Esophagus (tissue), 2 donors: ENCODE measurements around the gene PODXL2. TPM values are rescaled to one million over a fixed set of nuclear protein-coding genes. Genes with fewer than 3 reads are reported as not detected.
"Not testable (repeated sequence)": the region's sequence is repeated elsewhere in the genome, so short reads cannot be mapped to it uniquely, and the experiment has no call there.

Experiments
- H3K27ac ChIP-seq, 2 donors: one replicate each; pipeline ENCODE4 v1.5.1; 2013; ENCODE audit warnings: low read depth in 2 of 2, mild to moderate bottlenecking in 2 of 2, inconsistent platforms in 1 of 2, low read length in 1 of 2, moderate library complexity in 1 of 2
- H3K27me3 ChIP-seq, 2 donors: one replicate each; pipeline ENCODE4 v1.6.1; 2013; ENCODE audit warnings: low read length in 2 of 2, control low read depth in 1 of 2, mild to moderate bottlenecking in 1 of 2; ENCODE audit not compliant: insufficient read depth in 2 of 2, control insufficient read depth in 1 of 2
- H3K36me3 ChIP-seq, 2 donors: one replicate each; pipeline ENCODE4 v1.6.1; 2013; ENCODE audit warnings: low read length in 1 of 2; ENCODE audit not compliant: control insufficient read depth in 2 of 2, insufficient read depth in 2 of 2
- H3K4me1 ChIP-seq, 2 donors: one replicate each; pipeline ENCODE4 v1.6.1; 2013; ENCODE audit warnings: low read length in 1 of 2; ENCODE audit not compliant: control insufficient read depth in 2 of 2, insufficient read depth in 2 of 2
- H3K4me3 ChIP-seq, 2 donors: one replicate each; pipeline ENCODE4 v1.5.1; 2013; ENCODE audit warnings: low read length in 2 of 2, mild to moderate bottlenecking in 2 of 2, low read depth in 1 of 2, moderate library complexity in 1 of 2
- H3K9me3 ChIP-seq, 2 donors: one replicate each; pipeline ENCODE4 v1.6.1; 2013; ENCODE audit warnings: mild to moderate bottlenecking in 2 of 2, low read depth in 1 of 2, low read length in 1 of 2, moderate library complexity in 1 of 2; ENCODE audit not compliant: control insufficient read depth in 2 of 2, insufficient read depth in 1 of 2
- WGBS, 2 donors: extraction: QIAGEN DNeasy Blood & Tissue Kit; methylation state at CpG; one replicate each; pipeline ENCODE4 v1.1.7; 2013; 5-methylcytosine and 5-hydroxymethylcytosine counted together
- polyA plus RNA-seq, 2 donors: library from polyadenylated mRNA; stranded (reverse); fragments of 200-250 nt; gene quantifications; one replicate each; pipeline ENCODE4 v1.2.3, GENCODE V29; 2013
- donor health status: healthy with polysubstance abuse.
- donor health status: Bipolar disorder and iron deficiency.

The PODXL2 gene
- polyA plus RNA-seq, 2 donors, result 2.5 to 3.6 TPM

DNA sequence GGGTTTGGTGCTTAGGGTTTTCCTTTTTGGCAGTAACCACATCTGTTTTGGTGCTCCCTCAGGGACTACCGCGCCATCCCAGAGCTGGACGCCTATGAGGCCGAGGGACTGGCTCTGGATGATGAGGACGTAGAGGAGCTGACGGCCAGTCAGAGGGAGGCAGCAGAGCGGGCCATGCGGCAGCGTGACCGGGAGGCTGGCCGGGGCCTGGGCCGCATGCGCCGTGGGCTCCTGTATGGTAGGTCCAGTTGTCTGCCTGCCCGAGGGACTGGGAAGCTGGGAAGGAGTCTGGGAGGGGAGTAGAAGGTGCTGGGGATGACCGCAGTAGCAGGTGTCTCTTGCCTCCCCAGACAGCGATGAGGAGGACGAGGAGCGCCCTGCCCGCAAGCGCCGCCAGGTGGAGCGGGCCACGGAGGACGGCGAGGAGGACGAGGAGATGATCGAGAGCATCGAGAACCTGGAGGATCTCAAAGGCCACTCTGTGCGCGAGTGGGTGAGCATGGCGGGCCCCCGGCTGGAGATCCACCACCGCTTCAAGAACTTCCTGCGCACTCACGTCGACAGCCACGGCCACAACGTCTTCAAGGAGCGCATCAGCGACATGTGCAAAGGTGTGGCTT is 24.3 kb upstream of the PODXL2 start:
- WGBS, 2 donors, result 94% methylated on average over 41 of the region's 41 CpGs
- H3K27ac ChIP-seq, result no peak overlapping the region
- H3K4me3 ChIP-seq, result no peak overlapping the region
- no peaks in the 10 kb centered on the region for H3K9me3 ChIP-seq
- H3K36me3 ChIP-seq, result peaks cover 0 to 28% of the 10 kb centered on the region in 2 donors
- H3K4me1 ChIP-seq, result no peaks in the 10 kb centered on the region
- no peaks in the 10 kb centered on the region for H3K27me3 ChIP-seq

- not testable (repeated sequence) for H3K27me3 ChIP-seq, H3K9me3 ChIP-seq, H3K4me1 ChIP-seq, H3K4me3 ChIP-seq, H3K27ac ChIP-seq
- H3K36me3 ChIP-seq, result peaks cover 0 to 31% of the 10 kb centered on the region in 2 donors
- 94 to 95% methylated on average over 7 of the region's 7 CpGs for WGBS, 2 donors
These were observed 23.4 kb upstream of the PODXL2 start for GRCh38 chr3:127605547-127605946.

DNA sequence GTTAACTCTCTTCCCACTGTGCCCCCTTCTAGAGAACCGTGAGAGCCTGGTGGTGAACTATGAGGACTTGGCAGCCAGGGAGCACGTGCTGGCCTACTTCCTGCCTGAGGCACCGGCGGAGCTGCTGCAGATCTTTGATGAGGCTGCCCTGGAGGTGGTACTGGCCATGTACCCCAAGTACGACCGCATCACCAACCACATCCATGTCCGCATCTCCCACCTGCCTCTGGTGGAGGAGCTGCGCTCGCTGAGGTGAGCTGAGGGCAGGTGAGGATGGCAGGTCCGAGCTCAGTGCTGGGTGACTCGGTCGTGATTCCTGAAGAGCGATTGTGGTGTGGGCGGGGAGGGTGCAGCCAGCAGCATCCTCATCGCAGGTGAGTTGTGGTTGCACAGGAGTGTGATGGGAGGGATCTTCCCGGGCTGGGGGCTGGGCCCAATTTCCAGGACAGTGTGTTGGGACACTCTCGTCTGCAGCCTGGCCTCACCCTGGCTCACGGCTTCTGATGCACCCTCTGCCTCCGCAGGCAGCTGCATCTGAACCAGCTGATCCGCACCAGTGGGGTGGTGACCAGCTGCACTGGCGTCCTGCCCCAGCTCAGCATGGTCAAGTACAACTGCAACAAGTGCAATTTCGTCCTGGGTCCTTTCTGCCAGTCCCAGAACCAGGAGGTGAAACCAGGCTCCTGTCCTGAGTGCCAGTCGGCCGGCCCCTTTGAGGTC is 22.7 kb upstream of the PODXL2 start:
- Histone ChIP-seq H3K27ac (no peak overlapping the region), H3K27me3 (no peaks in the 10 kb centered on the region), H3K4me1 (no peaks in the 10 kb centered on the region), H3K4me3 (no peak overlapping the region), H3K9me3 (no peaks in the 10 kb centered on the region), H3K36me3 (peaks cover 0 to 38% of the 10 kb centered on the region in 2 donors)
- WGBS, 2 donors, result 94 to 95% methylated on average over 24 of the region's 24 CpGs

DNA sequence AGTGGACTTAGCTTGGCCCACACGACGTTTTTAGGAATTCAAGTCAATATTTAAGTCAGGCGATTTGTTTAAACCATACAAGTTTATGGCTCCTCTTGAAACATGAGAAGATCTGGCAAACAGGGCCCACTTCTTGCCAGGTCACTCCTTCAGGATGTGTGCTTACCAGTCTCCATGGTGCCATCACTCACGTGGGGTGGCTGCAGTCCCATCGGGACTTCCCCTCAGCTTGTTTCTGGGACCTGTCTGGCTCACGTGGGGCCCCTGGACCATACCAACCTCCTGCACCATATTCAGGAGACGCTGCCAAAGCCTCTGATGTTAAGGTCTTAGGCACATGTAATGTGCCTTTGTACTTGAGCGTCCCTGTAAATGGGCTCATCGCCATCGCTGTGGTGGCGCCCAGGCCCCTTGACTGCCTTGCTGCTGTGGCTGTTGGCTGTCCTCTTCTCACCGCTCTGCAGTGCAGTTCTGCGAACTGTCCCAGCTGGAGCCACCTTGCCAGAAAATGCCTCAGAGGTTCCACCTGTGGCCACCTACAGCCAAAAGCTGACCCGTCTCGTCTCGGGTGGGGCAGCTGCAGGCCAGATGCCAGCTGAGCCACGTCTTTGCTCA is 21.9 kb upstream of the PODXL2 start:
- Histone ChIP-seq H3K4me3 (no peak overlapping the region), H3K9me3 (no peaks in the 10 kb centered on the region), H3K27ac (no peak overlapping the region), H3K27me3 (no peaks in the 10 kb centered on the region), H3K4me1 (no peaks in the 10 kb centered on the region), H3K36me3 (peaks cover 0 to 39% of the 10 kb centered on the region in 2 donors)
- WGBS, 2 donors, result 85 to 87% methylated on average over 17 of the region's 17 CpGs

GRCh38 chr3:127607675-127608361 is 21.2 kb upstream of the PODXL2 start:
- Histone ChIP-seq H3K36me3 (peaks cover 0 to 37% of the 10 kb centered on the region in 2 donors), H3K9me3 (no peaks in the 10 kb centered on the region), H3K4me1 (no peaks in the 10 kb centered on the region), H3K4me3 (no peak overlapping the region), H3K27me3 (no peaks in the 10 kb centered on the region), H3K27ac (no peak overlapping the region)
- WGBS, 2 donors, result 91 to 93% methylated on average over 7 of the region's 7 CpGs

DNA sequence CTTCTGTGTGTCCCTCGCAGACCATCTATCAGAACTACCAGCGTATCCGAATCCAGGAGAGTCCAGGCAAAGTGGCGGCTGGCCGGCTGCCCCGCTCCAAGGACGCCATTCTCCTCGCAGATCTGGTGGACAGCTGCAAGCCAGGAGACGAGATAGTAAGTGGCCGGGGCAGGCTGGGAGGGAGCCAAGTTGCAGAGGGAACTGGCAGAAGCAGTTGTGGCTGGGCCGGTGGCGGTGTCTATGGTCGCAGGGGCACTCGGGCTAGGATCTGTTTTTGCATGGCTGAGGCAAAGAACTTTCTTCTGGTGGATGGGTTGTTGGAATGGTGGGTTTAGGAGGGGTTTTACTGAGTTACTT is 20.6 kb upstream of the PODXL2 start:
- WGBS, 2 donors, result 95 to 96% methylated on average over 14 of the region's 14 CpGs
- Histone ChIP-seq H3K27me3 (no peaks in the 10 kb centered on the region), H3K4me3 (no peak overlapping the region), H3K27ac (no peak overlapping the region), H3K36me3 (peaks cover 0 to 37% of the 10 kb centered on the region in 2 donors), H3K4me1 (no peaks in the 10 kb centered on the region), H3K9me3 (no peaks in the 10 kb centered on the region)

DNA sequence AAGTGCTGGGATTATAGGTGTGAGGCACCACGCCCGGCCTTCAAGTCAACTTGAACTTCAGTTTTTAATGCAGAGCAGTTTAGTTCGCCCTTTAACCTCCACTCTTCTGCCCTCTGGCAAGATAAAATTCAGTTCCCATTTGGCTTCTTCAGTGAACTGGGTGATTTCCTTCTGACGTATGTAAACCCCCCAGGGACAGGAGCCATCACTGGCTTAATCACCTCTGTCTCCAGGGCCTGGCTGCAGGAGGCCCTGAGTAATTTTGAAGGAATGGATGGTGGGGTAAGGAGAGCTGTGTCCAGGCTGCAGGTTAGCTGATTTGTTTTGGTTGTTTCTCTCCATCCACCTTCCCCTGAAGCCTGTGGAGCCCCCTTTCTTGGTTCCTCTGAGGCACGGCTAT is 18.9 kb upstream of the PODXL2 start:
- H3K4me3 ChIP-seq, result no peak overlapping the region
- H3K9me3 ChIP-seq, result no peaks in the 10 kb centered on the region
- no peaks in the 10 kb centered on the region for H3K4me1 ChIP-seq
- 87 to 95% methylated on average over 5 of the region's 5 CpGs for WGBS, 2 donors
- peaks cover 0 to 33% of the 10 kb centered on the region in 2 donors for H3K36me3 ChIP-seq
- no peak overlapping the region for H3K27ac ChIP-seq
- H3K27me3 ChIP-seq, result no peaks in the 10 kb centered on the region

DNA sequence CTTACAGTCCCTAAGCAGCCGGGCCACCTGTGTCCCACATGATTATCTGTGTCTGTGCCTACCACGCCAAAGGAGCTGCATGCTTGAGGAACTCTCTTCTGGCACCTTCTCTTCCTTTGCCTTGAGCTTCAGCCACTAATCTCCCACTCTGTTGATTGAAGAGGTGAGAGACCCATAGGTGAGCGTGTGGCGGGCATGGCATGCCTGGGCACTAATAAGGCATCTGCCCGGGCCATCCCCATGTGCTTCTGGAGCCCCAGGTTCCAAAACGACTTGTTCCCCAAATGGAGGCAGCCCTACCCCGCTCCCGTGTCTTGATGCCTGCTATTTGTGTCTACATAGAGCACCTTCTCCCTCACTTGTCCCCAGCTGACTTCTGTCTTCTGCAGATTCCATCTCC is 17.7 kb upstream of the PODXL2 start:
- H3K4me3 ChIP-seq, result no peak overlapping the region
- H3K27ac ChIP-seq, result no peak overlapping the region
- no peaks in the 10 kb centered on the region for H3K27me3 ChIP-seq
- WGBS, 2 donors, result 90 to 96% methylated on average over 8 of the region's 8 CpGs
- H3K4me1 ChIP-seq, result no peaks in the 10 kb centered on the region
- H3K36me3 ChIP-seq, result peaks cover 0 to 29% of the 10 kb centered on the region in 2 donors
- no peaks in the 10 kb centered on the region for H3K9me3 ChIP-seq

DNA sequence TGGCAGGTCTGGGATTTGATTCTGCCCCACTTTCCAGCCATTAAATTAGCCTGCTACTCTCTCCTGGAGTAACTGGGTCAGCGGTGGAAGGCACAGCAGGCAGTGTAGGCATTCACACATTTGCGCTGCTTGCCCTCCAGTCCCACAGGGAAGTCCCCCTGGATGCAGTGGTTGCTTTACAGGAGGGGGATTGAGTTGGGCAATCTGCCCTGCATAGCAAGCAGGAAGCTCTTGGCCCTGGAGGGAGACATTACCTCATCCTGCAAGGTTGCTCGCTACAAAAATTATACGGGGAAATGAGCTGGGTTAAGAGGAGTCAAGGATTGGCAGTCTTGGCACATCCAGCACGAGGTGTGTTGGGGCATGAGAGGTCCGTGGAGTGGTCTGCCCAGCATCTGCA is 16.0 kb upstream of the PODXL2 start:
- Histone ChIP-seq H3K4me1 (no peaks in the 10 kb centered on the region), H3K9me3 (no peaks in the 10 kb centered on the region), H3K4me3 (no peak overlapping the region), H3K27me3 (no peaks in the 10 kb centered on the region), H3K27ac (no peak overlapping the region), H3K36me3 (peaks cover 4 to 34% of the 10 kb centered on the region in 2 donors)
- WGBS, 2 donors, result 69 to 78% methylated on average over 6 of the region's 6 CpGs
